H1 (cell line): ENCODE measurements around the gene STXBP5. TPM values are rescaled to one million over a fixed set of nuclear protein-coding genes. Genes with fewer than 3 reads are reported as not detected.

Source experiments
- ATF2 ChIP-seq: IDR thresholded peaks from 2 replicates; pipeline ENCODE4 v1.6.1; 2012; ENCODE audit warnings: low read length, inconsistent platforms
- CREB1 ChIP-seq: IDR thresholded peaks from 2 replicates; pipeline ENCODE4 v1.6.1; 2012; ENCODE audit warnings: inconsistent platforms
- KDM4A ChIP-seq: IDR thresholded peaks from one replicate; pipeline ENCODE4 v1.7.1; 2012; ENCODE audit warnings: low read depth, mild to moderate bottlenecking, moderate library complexity, low read length, inconsistent platforms; ENCODE audit not compliant: severe bottlenecking
- POLR2A ChIP-seq, 2 experiments: IDR thresholded peaks; 1 replicate in 1 of 2; 2 replicates in 1 of 2; pipeline ENCODE4 v1.6.1; 2011; ENCODE audit warnings: low read depth in 2 of 2, low read length in 2 of 2, mild to moderate bottlenecking in 2 of 2; ENCODE audit errors: control extremely low read depth in 1 of 2
- POLR2AphosphoS5 ChIP-seq: IDR thresholded peaks from 2 replicates; pipeline ENCODE4 v1.6.1; 2011; ENCODE audit warnings: low read depth, low read length
- SIN3A ChIP-seq, 2 experiments: IDR thresholded peaks in 1 of 2; conservative IDR thresholded peaks in 1 of 2; 2 replicates each; pipeline ENCODE4 v1.6.1; 2011 to 2012; ENCODE audit warnings: low read length in 2 of 2, improper control_type of control experiment in 1 of 2, low read depth in 1 of 2, mild to moderate bottlenecking in 1 of 2
- polyA plus RNA-seq, 7 experiments: library from polyadenylated mRNA; depleted of rRNA in 3 of 7; stranded (reverse) in 5 of 7; unstranded in 2 of 7; fragments of >200 nt in 5 of 7; fragments of 200-250 nt in 2 of 7; gene quantifications; 1 replicate in 5 of 7; 2 replicates in 1 of 7; 4 replicates in 1 of 7; pipeline versions ENCODE4 v1.2.1 to v1.2.3, GENCODE V29; 2011 to 2013; ENCODE audit warnings: missing spikeins in 2 of 7, mixed read lengths in 2 of 7
- total RNA-seq: library from RNA; stranded (reverse); fragmentation: NEBNext Ultra II Directional; extraction: Animal tissue kit (Norgen Biotek cat#: 25700); gene quantifications from 2 replicates; pipeline ENCODE4 v1.2.1, GENCODE V29; 2021

Gene STXBP5
- total and polyA plus RNA-seq, 2 of the 8 experiments (the other 6 are each of a cell fraction or from before 2014, with no cell fraction given): 2.7 to 10.8 TPM

- TF ChIP-seq KDM4A (peak; percentile 35), ATF2 (no peak), POLR2AphosphoS5 (no peak), SIN3A (conservative IDR thresholded peaks at IDR 0.05 in 1 of 2, IDR thresholded peaks at IDR 0.05 in 1 of 2; ENCODE audit: low read depth in 1 of 2, low read length in 2 of 2) (peak in 1 of 2 experiments; percentile 36; a peak in 1 of 4 replicates), POLR2A (IDR thresholded peaks at IDR 0.05; ENCODE audit: control extremely low read depth in 1 of 2, low read depth in 2 of 2, low read length in 2 of 2) (peak in 1 of 2 experiments; percentile 24; a peak in 1 of 3 replicates), CREB1 (peak; percentile 51; the same call in 1 of the 2 replicates)
Measured at GRCh38 chr6:147202516-147203310, 1.5 kb upstream of the STXBP5 start (continued).
